PC-3 (cell line): Measurements from ENCODE around the gene CTPS1.

Experiments
- CTCF ChIP-seq: fragments of 300-600 bp; sonication (generic); conservative IDR thresholded peaks from 2 replicates; pipeline ENCODE4 v1.5.1; 2017; ENCODE audit warnings: antibody characterized with exemption, low read depth, mild to moderate bottlenecking, low read length
- EZH2 ChIP-seq: fragments of 300-600 bp; sonication (generic); IDR thresholded peaks from one replicate; pipeline ENCODE4 v1.6.1; 2017; ENCODE audit warnings: antibody characterized with exemption, mild to moderate bottlenecking, low read length; ENCODE audit not compliant: unreplicated experiment

- TF ChIP-seq CTCF (no peak), EZH2 (no peak)
These were observed 34.3 kb downstream of the CTPS1 start for GRCh38 chr1:41013796-41014195.
